ENCODE data around the gene SLC9A3. TPM values are rescaled to one million over a fixed set of nuclear protein-coding genes. Genes with fewer than 3 reads are reported as not detected.

SLC9A3 gene
- total RNA-seq, 1 donor from 2014 or later: 1.2 TPM

- TF ChIP-seq, protein P1, sequence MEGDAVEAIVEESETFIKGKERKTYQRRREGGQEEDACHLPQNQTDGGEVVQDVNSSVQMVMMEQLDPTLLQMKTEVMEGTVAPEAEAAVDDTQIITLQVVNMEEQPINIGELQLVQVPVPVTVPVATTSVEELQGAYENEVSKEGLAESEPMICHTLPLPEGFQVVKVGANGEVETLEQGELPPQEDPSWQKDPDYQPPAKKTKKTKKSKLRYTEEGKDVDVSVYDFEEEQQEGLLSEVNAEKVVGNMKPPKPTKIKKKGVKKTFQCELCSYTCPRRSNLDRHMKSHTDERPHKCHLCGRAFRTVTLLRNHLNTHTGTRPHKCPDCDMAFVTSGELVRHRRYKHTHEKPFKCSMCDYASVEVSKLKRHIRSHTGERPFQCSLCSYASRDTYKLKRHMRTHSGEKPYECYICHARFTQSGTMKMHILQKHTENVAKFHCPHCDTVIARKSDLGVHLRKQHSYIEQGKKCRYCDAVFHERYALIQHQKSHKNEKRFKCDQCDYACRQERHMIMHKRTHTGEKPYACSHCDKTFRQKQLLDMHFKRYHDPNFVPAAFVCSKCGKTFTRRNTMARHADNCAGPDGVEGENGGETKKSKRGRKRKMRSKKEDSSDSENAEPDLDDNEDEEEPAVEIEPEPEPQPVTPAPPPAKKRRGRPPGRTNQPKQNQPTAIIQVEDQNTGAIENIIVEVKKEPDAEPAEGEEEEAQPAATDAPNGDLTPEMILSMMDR (IDR thresholded peaks at IDR 0.05): no peak
These were observed 30.9 kb upstream of the SLC9A3 start for GRCh38 chr5:555058-555623.

GRCh38 chr5:554284-554988 is 30.2 kb upstream of the SLC9A3 start:
- no peaks in the 10 kb centered on the region for H3K36me3 Mint-ChIP-seq (ENCODE audit: unreplicated experiment)
- no peak overlapping the region for H3K4me3 Mint-ChIP-seq (ENCODE audit: unreplicated experiment)
- no peak for DNase-seq (ENCODE audit: extremely low spot score, unreplicated experiment)
- TF ChIP-seq, protein P1 (IDR thresholded peaks at IDR 0.05): no peak
- no peaks in the 10 kb centered on the region for H3K4me1 Mint-ChIP-seq (ENCODE audit: unreplicated experiment)
- peaks cover 14% of the 10 kb centered on the region for H3K27me3 Mint-ChIP-seq (ENCODE audit: unreplicated experiment)
- H3K27ac Mint-ChIP-seq (ENCODE audit: unreplicated experiment): no peak overlapping the region
- H3K9me3 Mint-ChIP-seq (ENCODE audit: unreplicated experiment): no peaks in the 10 kb centered on the region

More at GRCh38 chr5:555058-555623, 30.9 kb upstream of the SLC9A3 start:
- Mint-ChIP-seq H3K9me3 (ENCODE audit: unreplicated experiment) (no peaks in the 10 kb centered on the region), H3K4me3 (ENCODE audit: unreplicated experiment) (no peak overlapping the region), H3K4me1 (ENCODE audit: unreplicated experiment) (no peaks in the 10 kb centered on the region), H3K27me3 (ENCODE audit: unreplicated experiment) (peaks cover 10% of the 10 kb centered on the region), H3K27ac (ENCODE audit: unreplicated experiment) (no peak overlapping the region), H3K36me3 (ENCODE audit: unreplicated experiment) (no peaks in the 10 kb centered on the region)
- peak; percentile 85 for DNase-seq (ENCODE audit: extremely low spot score, unreplicated experiment)

- Mint-ChIP-seq H3K27me3 (ENCODE audit: unreplicated experiment) (peaks cover 15% of the 10 kb centered on the region), H3K4me3 (ENCODE audit: unreplicated experiment) (no peak overlapping the region), H3K27ac (ENCODE audit: unreplicated experiment) (no peak overlapping the region), H3K9me3 (ENCODE audit: unreplicated experiment) (no peaks in the 10 kb centered on the region), H3K36me3 (ENCODE audit: unreplicated experiment) (no peaks in the 10 kb centered on the region), H3K4me1 (ENCODE audit: unreplicated experiment) (no peaks in the 10 kb centered on the region)
- TF ChIP-seq, protein P1 (IDR thresholded peaks at IDR 0.05): no peak
- DNase-seq (ENCODE audit: extremely low spot score, unreplicated experiment): no peak
These were observed 29.6 kb upstream of the SLC9A3 start for GRCh38 chr5:553874-554273.

GRCh38 chr5:551406-551805 is 27.2 kb upstream of the SLC9A3 start:
- Mint-ChIP-seq H3K4me3 (ENCODE audit: unreplicated experiment) (no peak overlapping the region), H3K4me1 (ENCODE audit: unreplicated experiment) (no peaks in the 10 kb centered on the region), H3K9me3 (ENCODE audit: unreplicated experiment) (no peaks in the 10 kb centered on the region), H3K27ac (ENCODE audit: unreplicated experiment) (no peak overlapping the region), H3K36me3 (ENCODE audit: unreplicated experiment) (no peaks in the 10 kb centered on the region), H3K27me3 (ENCODE audit: unreplicated experiment) (peaks cover 18% of the 10 kb centered on the region)
- TF ChIP-seq, protein P1 (IDR thresholded peaks at IDR 0.05): no peak
- no peak for DNase-seq (ENCODE audit: extremely low spot score, unreplicated experiment)

DNA sequence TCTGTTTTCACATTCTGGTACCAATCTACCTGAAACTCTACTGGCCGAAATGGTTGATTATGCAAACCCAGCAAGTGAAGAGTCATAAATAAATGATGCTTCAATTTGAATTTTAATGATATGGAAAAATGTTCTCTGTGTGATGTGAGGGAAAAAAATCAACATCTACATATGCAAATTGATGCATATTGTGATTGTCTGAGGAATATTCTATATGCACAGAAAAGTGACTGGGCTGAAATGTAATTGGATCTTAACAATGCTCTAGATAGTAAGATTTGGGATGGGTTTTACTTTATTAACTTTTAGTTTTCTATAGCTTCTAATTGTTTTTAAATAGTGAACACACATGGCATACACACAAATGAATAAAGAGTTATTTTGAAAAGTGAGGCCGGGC is 25.0 kb upstream of the SLC9A3 start:
- no peaks in the 10 kb centered on the region for H3K4me1 Mint-ChIP-seq (ENCODE audit: unreplicated experiment)
- H3K9me3 Mint-ChIP-seq (ENCODE audit: unreplicated experiment): no peaks in the 10 kb centered on the region
- no peak overlapping the region for H3K4me3 Mint-ChIP-seq (ENCODE audit: unreplicated experiment)
- no peak overlapping the region for H3K27ac Mint-ChIP-seq (ENCODE audit: unreplicated experiment)
- peaks cover 18% of the 10 kb centered on the region for H3K27me3 Mint-ChIP-seq (ENCODE audit: unreplicated experiment)
- TF ChIP-seq, protein P1 (IDR thresholded peaks at IDR 0.05): no peak
- H3K36me3 Mint-ChIP-seq (ENCODE audit: unreplicated experiment): no peaks in the 10 kb centered on the region
- DNase-seq (ENCODE audit: extremely low spot score, unreplicated experiment): no peak
